NCI-H146 (cell line): Measurements from ENCODE around the gene TMPRSS11E.
"Not testable (repeated sequence)": the region's sequence is repeated elsewhere in the genome, so short reads cannot be mapped to it uniquely, and the experiment has no call there.

Experiments
- DNase-seq: peaks from one replicate; lab custom pipeline; 2025; lab: John Stamatoyannopoulos, UW

TMPRSS11E gene

GRCh38 chr4:68447201-68447600 is at the start of gene TMPRSS11E:
Gene TMPRSS11E, plus strand, starts transcription at chr4:68447463. Its CDS starts 50 bp downstream, at chr4:68447513.
- DNase-seq: no peak

- no peak for DNase-seq
Measured at GRCh38 chr4:68399306-68399705, 48.0 kb upstream of the TMPRSS11E start.

- no peak for DNase-seq
Measured at GRCh38 chr4:68401231-68401630, 46.0 kb upstream of the TMPRSS11E start.

GRCh38 chr4:68404153-68404552 is 43.1 kb upstream of the TMPRSS11E start:
- no peak for DNase-seq

GRCh38 chr4:68405718-68406478 is 41.4 kb upstream of the TMPRSS11E start:
- not testable (repeated sequence) for DNase-seq

- DNase-seq: no peak
Measured at GRCh38 chr4:68406479-68406859, 40.8 kb upstream of the TMPRSS11E start.

- not testable (repeated sequence) for DNase-seq
Measured at GRCh38 chr4:68407015-68407867, 40.0 kb upstream of the TMPRSS11E start.

- no peak for DNase-seq
Measured at GRCh38 chr4:68407868-68408190, 39.4 kb upstream of the TMPRSS11E start.

- no peak for DNase-seq
Measured at GRCh38 chr4:68410149-68410548, 37.1 kb upstream of the TMPRSS11E start.

GRCh38 chr4:68410643-68411042 is 36.6 kb upstream of the TMPRSS11E start:
- DNase-seq: no peak

GRCh38 chr4:68412031-68412430 is 35.2 kb upstream of the TMPRSS11E start:
- not testable (repeated sequence) for DNase-seq

- DNase-seq: no peak
Measured at GRCh38 chr4:68416591-68416990, 30.7 kb upstream of the TMPRSS11E start.

GRCh38 chr4:68426516-68426915 is 20.7 kb upstream of the TMPRSS11E start:
- no peak for DNase-seq

GRCh38 chr4:68430337-68430736 is 16.9 kb upstream of the TMPRSS11E start:
- DNase-seq: no peak

GRCh38 chr4:68432320-68432719 is 14.9 kb upstream of the TMPRSS11E start:
- no peak for DNase-seq

- DNase-seq: no peak
Measured at GRCh38 chr4:68433582-68433981, 13.7 kb upstream of the TMPRSS11E start.

- DNase-seq: no peak
Measured at GRCh38 chr4:68434277-68434676, 13.0 kb upstream of the TMPRSS11E start.

GRCh38 chr4:68434836-68435235 is 12.4 kb upstream of the TMPRSS11E start:
- DNase-seq: no peak

GRCh38 chr4:68445111-68445510 is 2.2 kb upstream of the TMPRSS11E start:
- no peak for DNase-seq

- DNase-seq: no peak
Measured at GRCh38 chr4:68451246-68452211, 4.3 kb downstream of the TMPRSS11E start.

GRCh38 chr4:68460085-68460484 is 12.8 kb downstream of the TMPRSS11E start:
- DNase-seq: no peak

GRCh38 chr4:68461790-68462189 is 14.5 kb downstream of the TMPRSS11E start:
- DNase-seq: no peak
